MCF 10A (cell line): ENCODE data around the gene TAPBPL. TPM values are rescaled to one million over a fixed set of nuclear protein-coding genes. Genes with fewer than 3 reads are reported as not detected.
A peak's percentile ranks its signal among the peaks of the same experiment; 100 is the strongest.

ENCODE experiments used
- BruUV-seq: library from RNA; stranded (reverse); fragments of 400-500 nt; replicated peaks from 2 replicates; lab custom pipeline; 2021; lab: Mats Ljungman, UMichigan
- CTCF ChIA-PET: fragments of 300-600 bp; sonication (Branson Sonifier 250); formaldehyde crosslinking; extraction: SDS; loops from one replicate; lab custom pipeline; 2021; ENCODE audit warnings: antibody characterized with exemption, inconsistent platforms; lab: Yijun Ruan, JAX
- POLR2A ChIA-PET: fragments of 300-600, 350-650 bp; sonication (Branson Sonifier 250); formaldehyde crosslinking; extraction: SDS; loops from one replicate; lab custom pipeline; 2020; ENCODE audit warnings: antibody characterized with exemption, inconsistent platforms; lab: Yijun Ruan, JAX
- DNase-seq: peaks from one replicate; pipeline ENCODE4 v3.0.0-alpha.2; 2018; ENCODE audit not compliant: unreplicated experiment
- H3K27ac Mint-ChIP-seq: one replicate; pipeline ENCODE4 v1.8.0; 2022; ENCODE audit warnings: mild to moderate bottlenecking, low read depth, mixed read lengths; ENCODE audit not compliant: unreplicated experiment
- H3K27me3 Mint-ChIP-seq: one replicate; pipeline ENCODE4 v1.8.0; 2022; ENCODE audit warnings: mixed read lengths; ENCODE audit not compliant: insufficient read depth, unreplicated experiment
- H3K36me3 Mint-ChIP-seq: one replicate; pipeline ENCODE4 v1.8.0; 2022; ENCODE audit warnings: mild to moderate bottlenecking, moderate library complexity, mixed read lengths; ENCODE audit not compliant: insufficient read depth, unreplicated experiment
- H3K4me1 Mint-ChIP-seq: one replicate; pipeline ENCODE4 v1.8.0; 2022; ENCODE audit warnings: mixed read lengths; ENCODE audit not compliant: insufficient read depth, unreplicated experiment
- H3K4me3 Mint-ChIP-seq: one replicate; pipeline ENCODE4 v1.8.0; 2022; ENCODE audit warnings: mild to moderate bottlenecking, moderate library complexity, mixed read lengths; ENCODE audit not compliant: unreplicated experiment
- H3K9me3 Mint-ChIP-seq: one replicate; pipeline ENCODE4 v1.8.0; 2022; ENCODE audit warnings: mixed read lengths; ENCODE audit not compliant: unreplicated experiment
- intact Hi-C: fragments of 100-400 bp; cut with micrococcal nuclease; formaldehyde crosslinking; loops from 2 replicates; pipeline ENCODE4 v1.14.1; 2022
- total RNA-seq: library from RNA; stranded (reverse); gene quantifications from 2 replicates; pipeline ENCODE4 v1.2.3, GENCODE V29; 2022
- TF ChIP-seq, protein P1 (sequence below): fragments of 200-600 bp; IDR thresholded peaks from one replicate; pipeline ENCODE4 v1.8.0; 2022; ENCODE audit warnings: antibody characterized with exemption, mild to moderate bottlenecking; ENCODE audit not compliant: unreplicated experiment

TAPBPL gene
- total RNA-seq, 1 experiment from 2014 or later = 8.1 TPM

DNA sequence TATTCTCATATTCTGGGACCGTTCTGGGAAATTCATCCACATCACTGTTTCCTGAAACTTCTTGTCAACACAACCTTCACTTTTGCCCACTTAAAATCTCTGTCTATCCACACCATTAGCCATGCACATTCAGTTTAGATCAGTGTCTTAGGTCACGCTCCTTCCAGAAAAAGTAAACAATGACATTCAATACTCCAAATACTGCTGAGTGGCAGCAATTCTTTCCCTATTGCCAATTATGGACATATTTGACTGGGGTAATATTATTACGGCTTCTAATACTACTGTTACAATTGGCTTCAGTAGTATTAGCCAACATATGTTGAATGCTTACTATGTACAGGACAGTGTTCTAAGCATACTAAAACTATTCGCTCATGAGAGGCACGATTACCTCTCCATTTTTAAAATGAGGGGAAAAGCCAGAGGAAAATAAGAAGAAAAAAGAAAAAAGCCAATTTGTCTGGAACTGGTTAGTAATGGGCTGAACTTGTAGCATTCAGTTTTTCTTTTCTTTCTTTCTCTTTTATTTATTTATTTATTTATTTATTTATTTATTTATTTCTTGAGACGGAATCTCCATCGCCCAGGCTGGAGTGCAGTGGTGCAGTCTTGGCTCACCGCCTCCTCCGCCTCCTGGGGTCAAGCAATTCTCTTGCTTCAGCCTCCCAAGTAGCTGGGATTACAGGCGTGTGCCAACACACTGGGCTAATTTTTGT, 44.4 kb upstream of the TAPBPL start:
- TF ChIP-seq, protein P1, sequence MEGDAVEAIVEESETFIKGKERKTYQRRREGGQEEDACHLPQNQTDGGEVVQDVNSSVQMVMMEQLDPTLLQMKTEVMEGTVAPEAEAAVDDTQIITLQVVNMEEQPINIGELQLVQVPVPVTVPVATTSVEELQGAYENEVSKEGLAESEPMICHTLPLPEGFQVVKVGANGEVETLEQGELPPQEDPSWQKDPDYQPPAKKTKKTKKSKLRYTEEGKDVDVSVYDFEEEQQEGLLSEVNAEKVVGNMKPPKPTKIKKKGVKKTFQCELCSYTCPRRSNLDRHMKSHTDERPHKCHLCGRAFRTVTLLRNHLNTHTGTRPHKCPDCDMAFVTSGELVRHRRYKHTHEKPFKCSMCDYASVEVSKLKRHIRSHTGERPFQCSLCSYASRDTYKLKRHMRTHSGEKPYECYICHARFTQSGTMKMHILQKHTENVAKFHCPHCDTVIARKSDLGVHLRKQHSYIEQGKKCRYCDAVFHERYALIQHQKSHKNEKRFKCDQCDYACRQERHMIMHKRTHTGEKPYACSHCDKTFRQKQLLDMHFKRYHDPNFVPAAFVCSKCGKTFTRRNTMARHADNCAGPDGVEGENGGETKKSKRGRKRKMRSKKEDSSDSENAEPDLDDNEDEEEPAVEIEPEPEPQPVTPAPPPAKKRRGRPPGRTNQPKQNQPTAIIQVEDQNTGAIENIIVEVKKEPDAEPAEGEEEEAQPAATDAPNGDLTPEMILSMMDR = no peak
- Mint-ChIP-seq H3K4me1 (peaks cover 5% of the 10 kb centered on the region), H3K9me3 (peaks cover 7% of the 10 kb centered on the region), H3K36me3 (peaks cover 57% of the 10 kb centered on the region), H3K4me3 (no peak overlapping the region), H3K27ac (no peak overlapping the region), H3K27me3 (no peaks in the 10 kb centered on the region)
- POLR2A ChIA-PET = no interaction called here
- CTCF ChIA-PET = no interaction called here
- no TSS peak for BruUV-seq
- intact Hi-C loops = no loop called here
- no peak for DNase-seq

GRCh38 chr12:6416596-6416995, 35.2 kb upstream of the TAPBPL start:
- H3K27me3 Mint-ChIP-seq = no peaks in the 10 kb centered on the region
- intact Hi-C loops = no loop called here
- TF ChIP-seq, protein P1 = no peak
- CTCF ChIA-PET = interaction anchor here (0.5 to 2.4 kb wide), 4 partner anchors 49 to 122 kb away, joined by 3 to 16 read pairs (median 5); no protein-coding TSS in a partner anchor
- H3K36me3 Mint-ChIP-seq = peaks cover 57% of the 10 kb centered on the region
- H3K4me3 Mint-ChIP-seq = no peak overlapping the region
- no peaks in the 10 kb centered on the region for H3K9me3 Mint-ChIP-seq
- no peak overlapping the region for H3K27ac Mint-ChIP-seq
- POLR2A ChIA-PET = interaction anchor here (0.6 kb wide), 2 partner anchors 24 to 26 kb away, joined by 3 read pairs; no protein-coding TSS in a partner anchor
- no peaks in the 10 kb centered on the region for H3K4me1 Mint-ChIP-seq
- DNase-seq = no peak
- BruUV-seq = no TSS peak

DNA sequence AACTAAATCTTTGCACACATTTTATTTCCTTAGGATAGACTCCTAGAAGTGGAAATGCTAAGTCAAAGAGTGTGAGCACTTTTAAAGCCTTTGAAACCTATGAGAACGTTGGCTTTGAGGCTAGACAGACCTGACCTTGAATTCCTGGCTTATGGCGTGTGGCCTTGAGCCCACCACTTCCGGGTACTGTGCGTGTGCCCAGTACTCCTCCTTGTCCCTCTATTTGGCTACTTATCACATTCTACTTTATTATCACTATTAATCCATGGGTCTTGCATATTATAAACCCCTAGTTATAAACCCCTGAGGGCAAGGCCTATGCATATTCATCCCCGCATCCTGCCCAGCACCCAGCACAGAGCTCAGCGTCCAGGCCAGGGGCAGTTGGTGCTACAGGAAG, 33.0 kb upstream of the TAPBPL start:
- ChIA-PET CTCF (interaction anchor here (0.6 to 1.5 kb wide), 2 partner anchors 47 to 726 kb away, joined by 3 to 8 read pairs; no protein-coding TSS in a partner anchor), POLR2A (interaction anchor here (0.6 to 1.0 kb wide), 4 partner anchors 15 to 35 kb away, joined by 3 to 4 read pairs (median 3); partner anchors contain the start of gene TAPBPL)
- Mint-ChIP-seq H3K9me3 (no peaks in the 10 kb centered on the region), H3K27me3 (no peaks in the 10 kb centered on the region), H3K4me3 (no peak overlapping the region), H3K27ac (no peak overlapping the region), H3K4me1 (peaks cover 2% of the 10 kb centered on the region), H3K36me3 (peaks cover 44% of the 10 kb centered on the region)
- TF ChIP-seq, protein P1 = no peak
- no TSS peak for BruUV-seq
- intact Hi-C loops = no loop called here
- DNase-seq = no peak

GRCh38 chr12:6420364-6420763, 31.5 kb upstream of the TAPBPL start:
- peaks cover 5% of the 10 kb centered on the region for H3K4me1 Mint-ChIP-seq
- H3K4me3 Mint-ChIP-seq = no peak overlapping the region
- H3K27me3 Mint-ChIP-seq = no peaks in the 10 kb centered on the region
- POLR2A ChIA-PET = interaction anchor here (1.1 kb wide), 1 partner anchor 119 kb away, joined by 3 read pairs; no protein-coding TSS in a partner anchor
- no peak overlapping the region for H3K27ac Mint-ChIP-seq
- TF ChIP-seq, protein P1 = no peak
- H3K36me3 Mint-ChIP-seq = peaks cover 28% of the 10 kb centered on the region
- CTCF ChIA-PET = interaction anchor here (0.9 to 1.2 kb wide), 2 partner anchors 45 to 138 kb away, joined by 3 read pairs; no protein-coding TSS in a partner anchor
- no peak for DNase-seq
- H3K9me3 Mint-ChIP-seq = no peaks in the 10 kb centered on the region
- intact Hi-C loops = no loop called here
- BruUV-seq = TSS peak; percentile 12
